ENCODE results near the gene SLC37A3. TPM values are rescaled to one million over a fixed set of nuclear protein-coding genes. Genes with fewer than 3 reads are reported as not detected.

Gene SLC37A3, protein sequence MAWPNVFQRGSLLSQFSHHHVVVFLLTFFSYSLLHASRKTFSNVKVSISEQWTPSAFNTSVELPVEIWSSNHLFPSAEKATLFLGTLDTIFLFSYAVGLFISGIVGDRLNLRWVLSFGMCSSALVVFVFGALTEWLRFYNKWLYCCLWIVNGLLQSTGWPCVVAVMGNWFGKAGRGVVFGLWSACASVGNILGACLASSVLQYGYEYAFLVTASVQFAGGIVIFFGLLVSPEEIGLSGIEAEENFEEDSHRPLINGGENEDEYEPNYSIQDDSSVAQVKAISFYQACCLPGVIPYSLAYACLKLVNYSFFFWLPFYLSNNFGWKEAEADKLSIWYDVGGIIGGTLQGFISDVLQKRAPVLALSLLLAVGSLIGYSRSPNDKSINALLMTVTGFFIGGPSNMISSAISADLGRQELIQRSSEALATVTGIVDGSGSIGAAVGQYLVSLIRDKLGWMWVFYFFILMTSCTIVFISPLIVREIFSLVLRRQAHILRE
- total RNA-seq = 10 to 100 TPM; 47.8 to 52.9 TPM

DNA sequence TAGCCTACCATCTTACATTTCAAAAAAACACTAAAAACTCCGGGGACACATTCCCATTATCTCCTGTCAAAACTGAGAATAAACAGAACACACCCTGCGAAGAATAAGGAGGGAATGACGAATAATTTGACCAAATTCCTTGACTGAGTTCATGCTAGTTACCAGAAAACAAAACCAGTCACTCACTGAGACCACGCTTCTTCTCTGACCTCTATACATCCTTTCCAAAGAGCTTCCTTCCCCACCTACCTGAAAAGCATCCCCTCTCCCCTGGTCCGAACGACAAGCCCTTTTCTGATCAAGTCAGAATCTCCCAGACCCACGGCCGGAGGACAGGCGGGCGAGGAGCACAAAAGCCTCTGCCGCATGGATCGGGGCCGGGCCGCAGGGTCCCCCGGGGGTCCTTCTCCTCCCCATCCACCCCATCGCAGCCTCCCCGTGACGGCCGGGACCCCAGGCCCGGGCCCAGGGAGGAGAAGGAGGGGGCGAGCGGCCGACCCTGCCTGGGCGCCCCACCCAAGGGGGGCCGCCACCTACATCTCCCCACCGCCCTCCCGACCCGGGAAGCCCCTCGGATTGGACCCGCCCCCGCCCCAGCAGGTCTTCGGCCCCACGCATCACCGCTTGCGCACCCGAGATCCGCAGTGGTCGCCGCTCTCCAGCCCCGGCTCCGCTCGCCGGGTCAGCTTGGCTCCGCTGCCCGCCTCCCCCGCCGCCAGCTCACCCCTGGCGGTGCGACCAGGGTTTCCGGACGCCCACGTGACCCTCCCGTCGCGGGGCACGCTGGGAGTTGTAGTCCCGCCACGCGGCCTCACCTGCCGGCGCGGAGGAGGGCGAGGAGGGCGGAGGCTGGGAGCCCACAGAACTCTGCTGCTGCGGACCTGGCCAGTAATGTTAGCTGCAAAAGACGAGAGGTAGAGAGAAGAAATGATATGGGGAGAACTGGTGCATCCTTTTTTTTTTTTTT lies at the start of gene SLC37A3:
Gene SLC37A3 (minus strand): TSS at position 747 of the 967 bp plus-strand sequence. CDS start 16,004 bp downstream, outside the sequence.
- Histone ChIP-seq H3K4me3 (peak within 1 kb of the TSS; percentile 95), H3K9ac (ENCODE audit: low read depth in 2 of 2, low read length in 2 of 2) (peak within 1 kb of the TSS; percentile 88 to 96), H3K27me3 (no peaks in the 10 kb centered on the region), H3K4me1 (peaks cover 4% of the 10 kb centered on the region), H3K27ac (peak within 1 kb of the TSS; percentile 80), H3K36me3 (no peaks in the 10 kb centered on the region), H3K9me3 (no peaks in the 10 kb centered on the region)
- TF ChIP-seq, protein P1, sequence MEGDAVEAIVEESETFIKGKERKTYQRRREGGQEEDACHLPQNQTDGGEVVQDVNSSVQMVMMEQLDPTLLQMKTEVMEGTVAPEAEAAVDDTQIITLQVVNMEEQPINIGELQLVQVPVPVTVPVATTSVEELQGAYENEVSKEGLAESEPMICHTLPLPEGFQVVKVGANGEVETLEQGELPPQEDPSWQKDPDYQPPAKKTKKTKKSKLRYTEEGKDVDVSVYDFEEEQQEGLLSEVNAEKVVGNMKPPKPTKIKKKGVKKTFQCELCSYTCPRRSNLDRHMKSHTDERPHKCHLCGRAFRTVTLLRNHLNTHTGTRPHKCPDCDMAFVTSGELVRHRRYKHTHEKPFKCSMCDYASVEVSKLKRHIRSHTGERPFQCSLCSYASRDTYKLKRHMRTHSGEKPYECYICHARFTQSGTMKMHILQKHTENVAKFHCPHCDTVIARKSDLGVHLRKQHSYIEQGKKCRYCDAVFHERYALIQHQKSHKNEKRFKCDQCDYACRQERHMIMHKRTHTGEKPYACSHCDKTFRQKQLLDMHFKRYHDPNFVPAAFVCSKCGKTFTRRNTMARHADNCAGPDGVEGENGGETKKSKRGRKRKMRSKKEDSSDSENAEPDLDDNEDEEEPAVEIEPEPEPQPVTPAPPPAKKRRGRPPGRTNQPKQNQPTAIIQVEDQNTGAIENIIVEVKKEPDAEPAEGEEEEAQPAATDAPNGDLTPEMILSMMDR (IDR thresholded peaks at IDR 0.05) = no peak
- DNase-seq = peak; percentile 93
- intact Hi-C loops (cut with DNase I) = no loop called here

DNA sequence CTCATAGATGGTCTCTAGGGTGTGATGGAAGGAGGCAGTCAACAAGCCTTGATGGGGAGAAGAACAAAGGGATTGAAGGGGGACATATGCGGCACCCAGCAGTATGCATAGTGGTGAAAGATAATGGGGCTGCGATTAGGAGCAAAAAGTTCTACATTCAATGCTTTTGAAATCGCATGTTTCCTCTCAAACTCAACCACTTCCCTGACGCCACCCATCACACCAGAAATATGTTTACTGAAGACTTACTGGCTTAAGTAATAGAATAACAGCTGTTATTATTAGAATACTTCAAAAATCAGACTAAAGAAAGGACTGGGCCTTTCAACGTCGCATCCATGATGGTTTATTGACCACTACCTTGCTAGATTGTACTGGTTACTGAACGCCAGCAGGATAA lies 49.5 kb upstream of the SLC37A3 start:
- Histone ChIP-seq H3K36me3 (no peaks in the 10 kb centered on the region), H3K4me3 (no peak overlapping the region), H3K27me3 (no peaks in the 10 kb centered on the region), H3K4me1 (no peaks in the 10 kb centered on the region), H3K9me3 (no peaks in the 10 kb centered on the region), H3K27ac (no peak overlapping the region), H3K9ac (ENCODE audit: low read depth in 2 of 2, low read length in 2 of 2) (no peak overlapping the region)
- intact Hi-C loops (cut with DNase I) = loop anchor here (10.0 kb wide), 1 partner anchor 103 kb away; no protein-coding TSS in a partner anchor
- no peak for DNase-seq
- TF ChIP-seq, protein P1 (IDR thresholded peaks at IDR 0.05) = no peak

DNA sequence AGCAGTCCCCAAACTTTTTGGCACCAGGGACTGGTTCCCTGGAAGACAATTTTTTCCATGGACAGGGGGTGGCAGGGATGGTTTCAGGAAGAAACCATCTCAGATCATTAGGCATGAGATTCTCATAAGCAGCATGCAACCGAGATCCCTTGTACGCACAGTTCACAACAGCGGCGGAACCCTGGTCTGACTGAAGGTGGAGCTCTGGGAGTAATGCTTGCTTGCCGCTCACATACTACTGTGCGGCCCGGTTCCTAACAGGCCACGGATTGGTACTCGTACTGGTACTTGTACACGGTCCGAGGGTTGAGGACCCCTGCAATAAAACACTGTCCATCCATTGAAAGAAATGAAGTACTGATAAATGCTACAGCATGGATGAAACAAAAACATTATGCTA lies 48.1 kb upstream of the SLC37A3 start:
- Histone ChIP-seq H3K27ac (no peak overlapping the region), H3K27me3 (no peaks in the 10 kb centered on the region), H3K4me1 (no peaks in the 10 kb centered on the region), H3K9me3 (no peaks in the 10 kb centered on the region), H3K4me3 (no peak overlapping the region), H3K9ac (ENCODE audit: low read depth in 2 of 2, low read length in 2 of 2) (no peak overlapping the region), H3K36me3 (no peaks in the 10 kb centered on the region)
- intact Hi-C loops (cut with DNase I) = loop anchor here (10.0 kb wide), 1 partner anchor 102 kb away; no protein-coding TSS in a partner anchor
- TF ChIP-seq, protein P1 (IDR thresholded peaks at IDR 0.05) = no peak
- DNase-seq = no peak

DNA sequence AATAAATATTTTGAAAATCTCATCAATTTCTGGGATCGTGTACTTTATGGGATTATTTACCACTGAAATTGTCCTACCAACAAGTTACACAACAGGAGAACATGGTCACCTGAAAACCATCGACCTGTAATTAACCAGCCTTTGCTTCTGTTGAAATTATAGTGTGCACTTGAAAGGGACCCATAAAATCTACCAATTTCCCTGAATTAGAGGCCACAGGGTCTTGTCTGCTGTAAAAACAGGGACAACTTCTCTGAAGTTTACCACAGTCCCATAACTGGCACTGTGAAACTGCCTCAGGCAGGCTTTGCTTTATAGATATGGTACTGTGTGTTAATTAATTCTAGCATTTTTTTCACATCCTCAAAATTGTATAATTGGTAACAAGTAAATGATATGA lies 43.2 kb upstream of the SLC37A3 start:
- intact Hi-C loops (cut with DNase I) = loop anchor here (10.0 kb wide), 1 partner anchor 97 kb away; no protein-coding TSS in a partner anchor
- DNase-seq = no peak
- Histone ChIP-seq H3K27ac (no peak overlapping the region), H3K9me3 (no peaks in the 10 kb centered on the region), H3K4me1 (no peaks in the 10 kb centered on the region), H3K4me3 (no peak overlapping the region), H3K9ac (ENCODE audit: low read depth in 2 of 2, low read length in 2 of 2) (no peak overlapping the region), H3K36me3 (no peaks in the 10 kb centered on the region), H3K27me3 (no peaks in the 10 kb centered on the region)
- TF ChIP-seq, protein P1 (IDR thresholded peaks at IDR 0.05) = no peak

DNA sequence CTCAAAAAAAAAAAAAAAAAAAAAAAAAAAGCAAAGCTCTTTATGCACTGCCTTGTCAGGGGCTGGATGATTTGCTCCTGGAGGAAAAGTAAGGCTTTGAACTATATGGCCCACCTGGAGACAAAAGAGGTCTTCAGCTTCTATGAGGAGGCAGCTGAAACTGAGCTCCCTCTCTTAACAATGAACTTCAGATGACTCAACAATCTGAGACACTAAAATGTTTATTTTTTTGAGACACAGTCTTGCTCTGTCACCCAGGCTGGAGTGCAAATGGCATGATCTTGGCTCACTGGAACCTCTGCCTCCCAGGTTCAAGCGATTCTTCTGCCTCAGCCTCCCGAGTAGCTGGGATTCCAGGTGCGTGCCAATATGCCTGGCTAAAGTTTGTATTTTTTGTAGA lies 42.3 kb upstream of the SLC37A3 start:
- no peak overlapping the region for H3K27ac ChIP-seq
- intact Hi-C loops (cut with DNase I) = loop anchor here (10.0 kb wide), 1 partner anchor 96 kb away; no protein-coding TSS in a partner anchor
- DNase-seq = no peak
- TF ChIP-seq, protein P1 (IDR thresholded peaks at IDR 0.05) = no peak
- H3K9ac ChIP-seq (ENCODE audit: low read depth in 2 of 2, low read length in 2 of 2) = no peak overlapping the region
- no peaks in the 10 kb centered on the region for H3K27me3 ChIP-seq
- H3K4me1 ChIP-seq = no peaks in the 10 kb centered on the region
- H3K9me3 ChIP-seq = no peaks in the 10 kb centered on the region
- no peaks in the 10 kb centered on the region for H3K36me3 ChIP-seq
- no peak overlapping the region for H3K4me3 ChIP-seq

Measured in colonic mucosa (tissue), 4 donors.